Measurements from ENCODE around the gene SYNJ1. TPM values are rescaled to one million over a fixed set of nuclear protein-coding genes. Genes with fewer than 3 reads are reported as not detected.

Gene SYNJ1
- total and polyA plus RNA-seq, 2 of the 4 experiments (the other 2 are of a cell fraction), result 3.6 to 4.6 TPM

- Histone ChIP-seq H4K20me1 (ENCODE audit: insufficient read depth, low read length) (no peaks in the 10 kb centered on the region), H3K79me1 (ENCODE audit: low read depth in 1 of 2, low read length in 2 of 2) (peaks cover 0 to 10% of the 10 kb centered on the region in 2 experiments; a peak in 2 of 4 replicates), H2BK120ac (ENCODE audit: low read depth, low read length) (no peak overlapping the region), H3K27me3 (ENCODE audit: control insufficient read depth, insufficient read depth, low read length) (no peaks in the 10 kb centered on the region), H2AK9ac (replicated peaks; ENCODE audit: low read depth, low read length, poor library complexity) (no peak overlapping the region), H3K56ac (ENCODE audit: extremely low read depth, insufficient read depth, low read length) (no peak overlapping the region), H3K9ac (ENCODE audit: low read depth, low read length) (no peak overlapping the region), H3K4me1 (ENCODE audit: control insufficient read depth, insufficient read depth, low read length) (no peaks in the 10 kb centered on the region), H2AFZ (replicated peaks; ENCODE audit: low read length, poor library complexity) (no peak overlapping the region), H2BK20ac (ENCODE audit: low read depth, low read length) (no peak overlapping the region), H4K91ac (ENCODE audit: insufficient read depth, low read depth, low read length) (no peak overlapping the region), H3K23ac (ENCODE audit: low read depth, low read length) (no peak overlapping the region), H3K9me3 (ENCODE audit: control insufficient read depth, insufficient read depth, low read length) (no peaks in the 10 kb centered on the region), H3K9me1 (ENCODE audit: insufficient read depth, low read length) (no peaks in the 10 kb centered on the region), H4K5ac (ENCODE audit: low read depth, low read length) (no peak overlapping the region), H3K4me3 (ENCODE audit: insufficient read depth, low read depth, low read length) (no peak overlapping the region), H3K18ac (ENCODE audit: low read depth, low read length) (no peak overlapping the region), H3K4ac (ENCODE audit: low read depth, low read length) (no peak overlapping the region), H3K27ac (ENCODE audit: insufficient read depth, low read length) (no peak overlapping the region), H2AK5ac (ENCODE audit: low read depth, low read length) (no peak overlapping the region), H2BK5ac (ENCODE audit: low read depth, low read length, poor library complexity, severe bottlenecking) (no peak overlapping the region), H3K4me2 (ENCODE audit: low read depth, low read length) (no peak overlapping the region), H3K36me3 (ENCODE audit: control insufficient read depth, insufficient read depth, low read length) (no peaks in the 10 kb centered on the region), H4K8ac (ENCODE audit: low read depth in 2 of 2, low read length in 2 of 2) (no peak overlapping the region), H2BK15ac (ENCODE audit: low read depth, low read length) (no peak overlapping the region), H3K14ac (replicated peaks; ENCODE audit: low read depth, low read length) (no peak overlapping the region)
- TF ChIP-seq MXI1 (IDR thresholded peaks at IDR 0.05; ENCODE audit: borderline replicate concordance, low read depth, low read length), result no peak
- TF ChIP-seq SMC3 (IDR thresholded peaks at IDR 0.05; ENCODE audit: low read depth, low read length), result no peak
- no peak for TF ChIP-seq USF2 (IDR thresholded peaks at IDR 0.05; ENCODE audit: low read depth, low read length)
- no peak for TF ChIP-seq NFE2L2 (IDR thresholded peaks at IDR 0.05; ENCODE audit: low read depth, low read length)
- TF ChIP-seq FOS (IDR thresholded peaks at IDR 0.05; ENCODE audit: low read depth, low read length), result no peak
- no peak for TF ChIP-seq BHLHE40 (IDR thresholded peaks at IDR 0.05; ENCODE audit: low read depth, low read length)
- TF ChIP-seq CHD1 (IDR thresholded peaks at IDR 0.05; ENCODE audit: low read depth, low read length), result no peak
- TF ChIP-seq, protein P1, sequence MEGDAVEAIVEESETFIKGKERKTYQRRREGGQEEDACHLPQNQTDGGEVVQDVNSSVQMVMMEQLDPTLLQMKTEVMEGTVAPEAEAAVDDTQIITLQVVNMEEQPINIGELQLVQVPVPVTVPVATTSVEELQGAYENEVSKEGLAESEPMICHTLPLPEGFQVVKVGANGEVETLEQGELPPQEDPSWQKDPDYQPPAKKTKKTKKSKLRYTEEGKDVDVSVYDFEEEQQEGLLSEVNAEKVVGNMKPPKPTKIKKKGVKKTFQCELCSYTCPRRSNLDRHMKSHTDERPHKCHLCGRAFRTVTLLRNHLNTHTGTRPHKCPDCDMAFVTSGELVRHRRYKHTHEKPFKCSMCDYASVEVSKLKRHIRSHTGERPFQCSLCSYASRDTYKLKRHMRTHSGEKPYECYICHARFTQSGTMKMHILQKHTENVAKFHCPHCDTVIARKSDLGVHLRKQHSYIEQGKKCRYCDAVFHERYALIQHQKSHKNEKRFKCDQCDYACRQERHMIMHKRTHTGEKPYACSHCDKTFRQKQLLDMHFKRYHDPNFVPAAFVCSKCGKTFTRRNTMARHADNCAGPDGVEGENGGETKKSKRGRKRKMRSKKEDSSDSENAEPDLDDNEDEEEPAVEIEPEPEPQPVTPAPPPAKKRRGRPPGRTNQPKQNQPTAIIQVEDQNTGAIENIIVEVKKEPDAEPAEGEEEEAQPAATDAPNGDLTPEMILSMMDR (conservative IDR thresholded peaks at IDR 0.05; ENCODE audit: low read depth, low read length), result no peak
- no peak for TF ChIP-seq CEBPB (IDR thresholded peaks at IDR 0.05; ENCODE audit: low read depth, low read length)
- TF ChIP-seq ELK1 (IDR thresholded peaks at IDR 0.05; ENCODE audit: borderline replicate concordance, low read depth, low read length), result no peak
- TF ChIP-seq RFX5 (IDR thresholded peaks at IDR 0.05; ENCODE audit: low read depth, low read length), result no peak
- no peak for TF ChIP-seq MAFK (IDR thresholded peaks at IDR 0.05; ENCODE audit: low read depth, low read length)
- dilution Hi-C loops (cut with HindIII; ENCODE audit: low sequenced_read_pairs, unreplicated experiment) (no loop called here), intact Hi-C loops (cut with micrococcal nuclease) (no loop called here), in situ Hi-C loops (cut with MboI; ENCODE audit: low sequenced_read_pairs) (no loop called here)
- POLR2A ChIA-PET (ENCODE audit: unreplicated experiment), result no interaction called here
- no TSS peak for BruUV-seq (replicated peaks)
- ATAC-seq (ENCODE audit: low read depth) (no peak), DNase-seq (no peak)
- CTCF ChIA-PET, result no interaction called here
- no CpG with 5 or more reads among the region's 4 CpGs for WGBS, 2 experiments (ENCODE audit: extremely low coverage in 2 of 2, insufficient read length in 1 of 2)
Measured at GRCh38 chr21:32712641-32713040, 15.2 kb downstream of the SYNJ1 start.
